ENCODE measurements around the gene NOXO1.
"Not testable (repeated sequence)": the region's sequence is repeated elsewhere in the genome, so short reads cannot be mapped to it uniquely, and the experiment has no call there.

NOXO1 gene

GRCh38 chr16:2011726-2012125, 30.5 kb upstream of the NOXO1 start:
- not testable (repeated sequence) for DNase-seq (ENCODE audit: low read depth in 3 of 3)

GRCh38 chr16:2009791-2010510, 28.7 kb upstream of the NOXO1 start, which contains the start of gene ZNF598:
ZNF598 (minus strand) TSS chr16:2009821.
- DNase-seq (ENCODE audit: low read depth in 3 of 3): peak; percentile 58 to 75 (median 65)

GRCh38 chr16:2009164-2009711, 28.0 kb upstream of the NOXO1 start:
- no peak for DNase-seq (ENCODE audit: low read depth in 3 of 3)

GRCh38 chr16:2008631-2009163, 27.4 kb upstream of the NOXO1 start:
- no peak for DNase-seq (ENCODE audit: low read depth in 3 of 3)

DNA sequence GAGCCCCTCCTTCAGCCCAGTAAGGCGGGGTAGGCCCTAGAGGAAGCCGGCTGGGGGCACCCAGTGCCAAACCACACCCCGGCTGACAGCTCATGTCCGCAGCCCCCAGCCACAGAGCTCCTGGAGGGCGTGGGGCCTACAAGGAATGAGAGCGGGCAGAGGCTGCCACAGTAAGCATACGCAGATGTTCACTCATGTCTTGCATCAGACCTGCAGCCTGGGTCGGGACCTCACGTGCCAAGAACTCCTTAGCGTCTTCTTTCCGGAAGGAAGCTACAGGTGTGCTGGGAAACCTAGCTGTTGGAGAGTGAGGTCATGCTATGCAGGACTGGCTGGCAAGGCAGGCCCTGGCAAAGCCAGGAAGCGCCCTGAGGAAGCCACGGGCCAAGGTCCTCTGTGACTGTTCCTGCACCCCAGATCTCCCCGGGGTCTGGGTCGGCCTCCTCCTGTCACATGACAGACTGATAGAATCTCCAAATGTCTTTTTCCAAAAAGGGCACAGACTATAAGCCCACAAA, 26.8 kb upstream of the NOXO1 start:
- no peak for DNase-seq (ENCODE audit: low read depth in 3 of 3)

DNA sequence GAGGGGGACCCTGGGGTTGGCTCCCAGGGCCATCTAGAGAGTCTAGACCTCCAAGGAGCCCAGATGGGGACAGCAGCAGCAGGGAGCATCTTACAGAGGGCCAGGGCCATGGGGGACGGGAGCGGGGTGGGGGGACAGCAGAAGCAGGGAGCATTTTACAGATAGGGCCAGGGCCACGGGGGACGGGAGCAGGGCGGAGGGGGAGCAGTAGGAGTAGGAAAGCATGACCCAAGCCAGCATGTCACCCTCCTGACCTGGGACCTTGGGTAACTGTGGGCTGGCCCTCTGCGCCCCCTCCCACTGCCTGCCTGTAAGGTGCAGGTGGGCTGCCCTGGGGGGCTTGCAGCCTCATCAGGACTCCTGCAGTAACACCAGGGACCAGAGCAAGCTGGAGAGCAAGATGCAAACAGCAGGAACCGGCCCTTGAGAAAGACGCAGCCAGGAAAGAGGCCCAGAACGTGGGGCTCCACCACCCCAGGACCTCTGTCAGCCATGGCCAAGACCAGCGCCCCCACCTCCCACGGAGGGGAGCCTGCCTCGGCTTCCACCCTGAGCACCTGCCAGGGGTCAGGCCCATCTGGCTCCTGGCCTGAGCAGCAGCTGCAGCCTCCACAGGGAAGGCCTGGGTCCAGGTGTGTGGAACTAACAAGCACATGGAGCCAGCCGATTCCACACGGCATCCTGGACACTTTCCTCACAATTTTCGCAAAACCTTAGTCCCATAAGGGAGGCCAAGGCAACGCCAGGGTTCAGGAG, 26.0 kb upstream of the NOXO1 start:
- DNase-seq (ENCODE audit: low read depth in 3 of 3): no peak

- no peak for DNase-seq (ENCODE audit: low read depth in 3 of 3)
These were observed 25.0 kb upstream of the NOXO1 start for GRCh38 chr16:2006317-2006716.

GRCh38 chr16:2005646-2006045, 24.4 kb upstream of the NOXO1 start:
- no peak for DNase-seq (ENCODE audit: low read depth in 3 of 3)

DNA sequence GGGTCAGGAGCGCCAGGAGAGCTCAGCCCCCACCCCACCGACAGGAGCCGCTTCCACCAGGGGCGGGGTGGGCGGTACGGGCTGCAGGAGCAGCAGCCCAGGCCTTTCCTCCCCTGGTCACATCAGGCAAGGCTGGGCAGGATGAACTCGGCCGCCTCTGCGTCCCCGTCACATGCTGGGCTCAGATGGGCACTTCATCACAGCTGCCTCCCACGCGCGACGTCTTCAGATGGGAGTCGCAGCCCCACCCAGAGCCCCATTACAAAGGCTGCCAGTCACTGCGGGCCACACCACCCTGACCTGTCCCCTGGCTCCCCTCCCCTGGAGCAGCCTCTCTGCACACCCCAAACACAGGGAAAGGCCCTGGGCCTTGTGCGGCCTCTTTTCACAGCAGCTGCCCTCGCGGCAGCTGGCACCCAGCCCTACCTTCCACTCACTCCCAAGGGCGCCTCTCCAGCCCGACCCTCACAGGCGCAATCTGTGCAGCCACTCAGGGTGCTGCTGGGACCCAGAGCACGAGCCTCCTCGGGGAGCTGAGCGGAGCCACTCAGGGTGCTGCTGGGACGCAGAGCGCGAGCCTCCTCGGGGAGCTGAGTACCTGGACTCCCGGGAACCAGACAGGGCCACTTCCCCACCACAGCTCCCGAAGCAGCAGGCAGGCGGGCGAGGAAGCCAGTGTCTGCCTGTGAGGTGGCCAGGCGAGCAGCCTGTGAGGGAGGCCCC, 23.7 kb upstream of the NOXO1 start:
- no peak for DNase-seq (ENCODE audit: low read depth in 3 of 3)

DNA sequence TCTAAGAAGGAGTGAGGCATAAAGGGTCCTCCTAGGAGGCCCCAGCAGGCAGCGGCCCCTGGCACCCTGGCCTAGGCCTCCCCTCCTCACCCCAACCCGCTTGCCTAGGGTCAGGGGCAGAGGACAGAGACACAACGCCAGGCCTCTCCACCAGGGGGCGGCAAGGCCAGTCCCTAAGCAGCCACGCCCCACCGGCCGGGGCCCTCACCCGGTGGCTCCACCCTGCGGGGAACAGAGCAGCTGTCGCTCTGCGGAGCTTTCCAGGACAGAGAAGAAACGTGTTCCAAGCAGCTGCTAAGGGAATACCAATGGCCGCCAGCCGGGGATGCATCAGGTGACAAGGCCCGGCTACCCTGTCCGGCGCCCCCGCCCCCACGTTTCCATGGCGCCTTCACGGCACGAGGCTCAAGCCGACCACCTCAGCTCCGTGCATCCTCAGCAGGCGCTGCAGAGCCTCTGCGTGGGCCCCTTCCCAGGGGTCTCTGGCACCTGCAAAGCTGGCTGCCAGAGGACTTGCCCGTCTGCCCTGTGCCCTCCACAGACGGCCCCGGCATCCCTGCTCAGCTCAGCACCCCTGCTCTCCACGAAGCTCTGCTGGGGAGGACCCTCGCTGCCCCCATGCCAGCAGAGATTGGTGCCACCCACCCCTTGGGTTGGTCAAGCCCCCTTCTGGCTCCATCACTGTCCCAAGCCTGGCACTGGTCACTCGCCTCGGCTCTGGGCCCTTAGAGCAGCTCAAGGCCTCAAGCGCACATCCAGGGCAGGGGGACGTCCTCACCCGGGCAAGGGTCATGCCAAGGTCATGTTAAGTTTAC, 22.8 kb upstream of the NOXO1 start:
- DNase-seq (ENCODE audit: low read depth in 3 of 3): peak; percentile 82 to 93 (median 84)

DNA sequence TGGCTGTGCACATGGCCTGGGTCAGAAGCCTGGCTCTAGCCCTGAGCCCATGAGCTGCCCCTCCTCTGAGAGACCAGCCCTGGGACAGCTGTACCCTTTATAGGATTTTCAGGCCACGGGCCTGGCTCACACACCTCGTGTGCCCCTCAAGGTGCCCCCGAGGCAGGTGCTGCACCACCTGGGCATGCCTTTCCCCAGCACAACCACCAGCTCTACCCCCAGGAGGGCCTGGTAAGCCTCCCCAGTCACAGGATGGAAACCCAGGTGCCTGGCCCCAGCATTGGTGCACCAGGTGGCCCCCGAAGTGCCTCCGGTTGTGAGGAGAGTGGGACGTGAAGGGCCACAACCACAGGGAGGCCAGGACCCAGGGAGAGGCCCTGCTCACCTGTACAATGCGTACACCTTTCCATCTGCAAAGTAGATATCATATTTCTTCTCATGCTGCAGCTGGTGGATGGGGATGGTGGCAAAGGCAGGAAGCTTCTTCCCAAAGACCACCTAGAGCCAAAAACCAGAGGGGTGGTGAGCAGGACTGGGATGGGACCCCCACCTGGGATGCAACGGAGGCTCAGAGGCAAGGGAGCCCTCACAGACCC, 22.1 kb upstream of the NOXO1 start:
- DNase-seq (ENCODE audit: low read depth in 3 of 3): no peak

DNA sequence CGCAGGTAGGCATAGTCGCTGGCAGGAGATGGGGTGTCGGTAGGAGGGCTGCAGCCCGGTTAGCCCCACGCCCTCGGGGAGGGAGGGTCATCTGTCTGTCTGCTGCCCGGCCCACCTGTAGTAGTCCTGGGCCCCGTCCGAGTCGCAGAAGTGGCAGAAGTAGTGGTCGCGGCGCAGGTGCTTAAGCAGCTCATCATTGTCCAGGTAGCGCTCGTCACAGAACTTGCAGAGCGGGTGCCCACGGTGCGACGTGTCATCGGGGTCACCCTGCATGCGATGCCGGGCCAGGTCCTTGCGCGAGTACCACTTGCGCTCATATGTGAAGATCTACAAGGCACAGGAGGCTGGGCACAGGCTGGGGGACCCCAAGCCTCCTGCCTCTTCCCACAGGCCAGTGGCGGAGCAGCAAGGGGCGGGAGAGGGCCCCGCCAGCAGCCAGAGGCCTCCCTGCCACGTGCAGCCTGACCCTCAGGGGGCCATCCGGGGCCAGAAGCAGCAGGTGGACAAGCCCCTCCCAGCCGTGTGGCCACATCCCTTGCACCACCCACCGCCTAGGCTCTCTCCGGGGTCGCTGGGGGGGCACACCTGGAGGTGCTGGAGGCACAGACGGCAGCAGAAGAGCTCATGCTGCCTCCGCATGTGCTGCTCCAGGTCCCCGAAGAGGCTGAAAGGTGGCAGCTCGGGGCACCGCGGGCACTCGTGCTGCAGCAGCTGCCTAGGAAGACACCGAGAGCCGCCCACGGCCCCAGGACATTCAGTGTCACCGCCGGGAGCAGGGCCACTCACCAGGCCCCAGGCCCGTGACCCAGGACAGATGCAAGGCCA, 21.3 kb upstream of the NOXO1 start:
- no peak for DNase-seq (ENCODE audit: low read depth in 3 of 3)

GRCh38 chr16:2001456-2002355, 20.4 kb upstream of the NOXO1 start:
- no peak for DNase-seq (ENCODE audit: low read depth in 3 of 3)

DNA sequence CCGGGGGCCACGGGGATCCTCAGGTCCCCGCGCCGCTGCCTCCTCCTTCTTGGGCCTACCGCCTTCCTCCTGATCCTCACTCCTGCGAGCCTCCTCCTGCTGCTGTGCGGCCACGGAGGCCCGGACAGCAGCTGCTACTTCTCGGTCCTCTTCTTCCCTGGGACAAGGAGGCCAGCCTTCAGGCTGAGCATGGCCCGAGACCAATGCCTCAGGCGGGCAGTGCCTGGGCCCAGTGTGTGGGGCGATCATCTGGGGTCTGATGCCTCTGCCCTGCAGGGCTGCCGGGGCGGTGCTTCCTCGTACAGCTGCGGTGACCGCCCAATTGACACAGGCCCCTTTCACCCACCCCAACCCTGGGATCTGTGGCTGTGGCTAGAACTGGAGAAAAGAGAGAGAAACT, 19.8 kb upstream of the NOXO1 start:
- no peak for DNase-seq (ENCODE audit: low read depth in 3 of 3)

DNA sequence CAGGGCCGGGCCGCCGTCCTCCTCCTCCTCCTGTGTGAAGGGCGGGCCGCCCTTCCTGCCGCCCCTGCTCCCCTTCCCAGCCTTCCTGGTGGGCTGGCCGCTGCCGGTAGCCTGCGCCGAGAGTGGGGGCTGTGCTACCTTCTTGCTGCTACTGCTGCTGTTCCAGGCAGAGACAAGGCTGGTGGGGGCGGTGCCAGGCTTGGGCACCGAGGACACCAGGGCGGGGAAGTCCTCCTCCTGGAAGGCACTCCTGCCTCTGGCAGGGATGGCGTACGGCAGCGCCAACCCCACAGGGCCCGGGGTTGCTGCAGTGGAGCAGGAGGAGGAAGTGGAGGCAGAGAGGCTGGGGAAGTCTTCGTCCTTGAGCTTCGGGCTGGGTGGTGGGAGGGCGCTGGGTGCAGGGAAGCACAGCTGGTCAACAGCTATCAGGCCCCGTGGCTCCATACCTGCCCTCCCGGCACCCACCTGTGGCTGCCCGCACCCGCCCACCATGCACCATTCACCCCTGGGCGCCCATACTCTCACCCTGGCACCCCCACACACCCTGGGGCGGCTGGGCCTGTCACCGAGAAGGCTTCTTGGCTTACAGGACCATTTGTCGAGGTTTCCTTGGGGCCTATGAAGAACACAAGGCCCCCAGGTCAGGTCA, 18.7 kb upstream of the NOXO1 start:
- DNase-seq (ENCODE audit: low read depth in 3 of 3): no peak

- DNase-seq (ENCODE audit: low read depth in 3 of 3): no peak
These were observed 17.9 kb upstream of the NOXO1 start for GRCh38 chr16:1998852-1999801.

DNA sequence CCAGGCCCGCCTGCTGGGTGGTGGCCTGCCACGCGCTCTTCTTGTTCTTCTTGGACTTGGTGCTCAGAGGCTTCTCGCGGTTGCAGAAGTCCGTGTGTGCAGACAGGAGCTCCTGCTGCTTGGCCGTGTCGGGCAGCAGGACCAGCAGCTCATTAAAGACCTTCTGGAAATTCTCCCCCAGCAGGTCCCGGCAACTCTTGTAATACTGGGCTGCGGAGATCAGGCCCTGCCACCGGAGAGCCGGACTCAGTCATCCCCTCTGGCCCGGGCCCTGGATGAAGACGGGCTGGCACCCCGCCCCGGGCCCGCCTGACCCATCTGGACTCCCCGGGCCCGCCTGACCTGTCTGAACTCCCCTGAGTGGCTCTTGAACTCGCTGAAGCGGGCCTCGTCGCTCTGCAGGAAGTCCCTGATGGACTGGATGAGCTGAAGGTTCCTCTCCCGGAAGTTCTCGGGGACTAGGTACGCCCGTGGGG, 17.1 kb upstream of the NOXO1 start:
- no peak for DNase-seq (ENCODE audit: low read depth in 3 of 3)

Data from stimulated activated CD4-positive, alpha-beta T cell treated with anti-CD3 and anti-CD28 coated beads, TNF-alpha, amount 100 ng/mL, for 48 hours (primary cell).